SU-DHL-6 (cell line): ENCODE data around the gene TNS3.

Source experiments
- EZH2phosphoT487 ChIP-seq: fragments of 200-600 bp; sonication (generic), shearing (Covaris generic); conservative IDR thresholded peaks from 2 replicates; pipeline ENCODE4 v1.6.1; 2018; ENCODE audit warnings: mild to moderate bottlenecking, antibody characterized with exemption, low read length, moderate library complexity, mixed read lengths
- TF ChIP-seq, protein P1 (sequence below): fragments of 200-600 bp; sonication (generic); IDR thresholded peaks from one replicate; pipeline ENCODE4 v1.5.1; 2017; ENCODE audit warnings: antibody characterized with exemption, mild to moderate bottlenecking, low read length, moderate library complexity; ENCODE audit not compliant: insufficient read depth, poor library complexity, severe bottlenecking

DNA sequence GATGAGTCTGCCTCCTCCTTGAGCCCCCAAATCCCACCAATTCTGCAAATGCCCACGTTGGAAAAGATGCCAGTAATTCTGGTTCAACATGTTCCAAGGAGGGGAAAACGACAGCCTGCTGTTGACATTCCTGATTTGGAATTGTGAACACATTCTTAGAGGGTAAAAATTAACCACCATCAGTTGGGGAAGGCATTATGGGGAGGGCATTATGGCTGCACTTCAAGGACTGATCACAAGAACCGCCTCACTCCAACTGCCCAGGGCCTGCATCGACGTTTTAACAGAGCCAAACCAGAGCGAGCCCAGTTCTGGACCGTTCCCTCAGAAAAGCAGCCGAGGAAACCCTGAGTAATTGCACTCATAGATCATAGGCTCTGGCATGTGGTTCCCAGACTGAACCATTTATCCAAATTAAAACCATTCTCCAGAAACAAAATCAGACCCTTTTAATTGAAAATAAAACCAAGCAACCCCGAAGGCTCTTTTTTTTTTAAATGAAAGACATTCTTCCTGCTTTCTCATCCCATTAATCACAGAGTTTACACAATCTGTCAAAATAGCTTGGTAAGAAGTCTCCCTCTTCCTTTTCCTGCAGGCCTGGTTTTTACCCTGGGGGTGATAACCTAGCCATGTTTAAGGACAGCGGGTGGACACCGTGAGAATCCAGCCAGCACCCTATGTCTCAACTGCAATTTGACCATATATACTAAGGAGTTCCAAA is 8.0 kb downstream of the TNS3 start:
- TF ChIP-seq, protein P1, sequence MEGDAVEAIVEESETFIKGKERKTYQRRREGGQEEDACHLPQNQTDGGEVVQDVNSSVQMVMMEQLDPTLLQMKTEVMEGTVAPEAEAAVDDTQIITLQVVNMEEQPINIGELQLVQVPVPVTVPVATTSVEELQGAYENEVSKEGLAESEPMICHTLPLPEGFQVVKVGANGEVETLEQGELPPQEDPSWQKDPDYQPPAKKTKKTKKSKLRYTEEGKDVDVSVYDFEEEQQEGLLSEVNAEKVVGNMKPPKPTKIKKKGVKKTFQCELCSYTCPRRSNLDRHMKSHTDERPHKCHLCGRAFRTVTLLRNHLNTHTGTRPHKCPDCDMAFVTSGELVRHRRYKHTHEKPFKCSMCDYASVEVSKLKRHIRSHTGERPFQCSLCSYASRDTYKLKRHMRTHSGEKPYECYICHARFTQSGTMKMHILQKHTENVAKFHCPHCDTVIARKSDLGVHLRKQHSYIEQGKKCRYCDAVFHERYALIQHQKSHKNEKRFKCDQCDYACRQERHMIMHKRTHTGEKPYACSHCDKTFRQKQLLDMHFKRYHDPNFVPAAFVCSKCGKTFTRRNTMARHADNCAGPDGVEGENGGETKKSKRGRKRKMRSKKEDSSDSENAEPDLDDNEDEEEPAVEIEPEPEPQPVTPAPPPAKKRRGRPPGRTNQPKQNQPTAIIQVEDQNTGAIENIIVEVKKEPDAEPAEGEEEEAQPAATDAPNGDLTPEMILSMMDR: no peak
- no peak for TF ChIP-seq EZH2phosphoT487
